CD4-positive, CD25-positive, alpha-beta regulatory T cell (primary cell): ENCODE data around the gene TIAM1. TPM values are rescaled to one million over a fixed set of nuclear protein-coding genes. Genes with fewer than 3 reads are reported as not detected.

ENCODE experiments used
- ATAC-seq, 2 donors: fragments of 150-1000 bp; cut with Tn5 transposase; one replicate each; pipeline ENCODE4 v1.10.0; 2021; ENCODE audit warnings: low read depth in 2 of 2, moderate number of reproducible peaks in 2 of 2, moderate library complexity in 1 of 2
- DNase-seq, 3 donors: peaks; one replicate each; pipeline versions ENCODE4 v3.0.0 to v3.0.0-alpha.2; 2012 to 2022; ENCODE audit warnings: mixed read lengths in 1 of 3
- H3K27ac ChIP-seq: one replicate; pipeline ENCODE4 v1.7.0; 2013; ENCODE audit warnings: mild to moderate bottlenecking, low read length; ENCODE audit not compliant: insufficient read depth, poor library complexity, severe bottlenecking
- H3K27me3 ChIP-seq: one replicate; pipeline ENCODE4 v1.7.0; 2013; ENCODE audit warnings: low read length; ENCODE audit not compliant: control insufficient read depth, insufficient read depth
- H3K36me3 ChIP-seq: one replicate; pipeline ENCODE4 v1.7.0; 2013; ENCODE audit warnings: mild to moderate bottlenecking, low read length, moderate library complexity; ENCODE audit not compliant: control insufficient read depth, insufficient read depth
- H3K4me1 ChIP-seq: 2 replicates; pipeline ENCODE4 v1.7.0; 2013; ENCODE audit warnings: mild to moderate bottlenecking, low read length; ENCODE audit not compliant: insufficient read depth, control insufficient read depth, poor library complexity, severe bottlenecking
- H3K4me3 ChIP-seq: one replicate; pipeline ENCODE4 v1.7.0; 2013; ENCODE audit warnings: low read depth, mild to moderate bottlenecking, low read length, moderate library complexity
- H3K9me3 ChIP-seq, 2 experiments: 1 replicate in 1 of 2; 2 replicates in 1 of 2; pipeline ENCODE4 v1.7.0; 2013; ENCODE audit warnings: low read length in 2 of 2, mild to moderate bottlenecking in 1 of 2, moderate library complexity in 1 of 2; ENCODE audit not compliant: control insufficient read depth in 2 of 2
- H3K27ac Mint-ChIP-seq, 3 donors: one replicate each; pipeline ENCODE4 v1.8.0; 2020 to 2022; ENCODE audit warnings: mild to moderate bottlenecking in 3 of 3, mixed read lengths in 3 of 3, moderate library complexity in 2 of 3
- H3K27me3 Mint-ChIP-seq: one replicate; pipeline ENCODE4 v1.8.0; 2022; ENCODE audit warnings: mild to moderate bottlenecking, mixed read lengths
- H3K36me3 Mint-ChIP-seq: one replicate; pipeline ENCODE4 v1.8.0; 2020; ENCODE audit warnings: mixed read lengths
- H3K4me1 Mint-ChIP-seq, 4 donors: one replicate each; pipeline ENCODE4 v1.8.0; 2020 to 2022; ENCODE audit warnings: mixed read lengths in 4 of 4, mild to moderate bottlenecking in 1 of 4
- H3K4me3 Mint-ChIP-seq, 4 donors: one replicate each; pipeline ENCODE4 v1.8.0; 2020 to 2022; ENCODE audit warnings: mild to moderate bottlenecking in 4 of 4, mixed read lengths in 4 of 4, moderate library complexity in 3 of 4
- H3K9me3 Mint-ChIP-seq, 7 donors: one replicate each; pipeline ENCODE4 v1.8.0; 2020 to 2022; ENCODE audit warnings: mixed read lengths in 7 of 7, mild to moderate bottlenecking in 3 of 7, moderate library complexity in 2 of 7
- polyA plus RNA-seq, 4 donors: library from polyadenylated mRNA; unstranded; fragments of 300-500 nt; fragmentation: Illumina TruSeq; gene quantifications; one replicate each; pipeline ENCODE4 v1.2.3, GENCODE V29; 2021
- total RNA-seq: library from RNA; stranded (reverse); gene quantifications from one replicate; pipeline ENCODE4 v1.2.3, GENCODE V29; 2022

Gene TIAM1
- total and polyA plus RNA-seq, 5 donors from 2014 or later = 31.1 to 142 (median 35.2) TPM

GRCh38 chr21:31331231-31331630 is 12.8 kb downstream of the TIAM1 start:
- peaks cover 7% of the 10 kb centered on the region for H3K4me1 ChIP-seq
- Mint-ChIP-seq H3K27ac (no peak overlapping the region), H3K9me3 (peaks cover 0 to 4% (median 0%) of the 10 kb centered on the region in 7 donors), H3K36me3 (peaks cover 8% of the 10 kb centered on the region), H3K4me3 (no peak overlapping the region), H3K4me1 (peaks cover 8 to 13% (median 11%) of the 10 kb centered on the region in 4 donors), H3K27me3 (peaks cover 14% of the 10 kb centered on the region)
- DNase-seq = no peak
- H3K27me3 ChIP-seq = no peaks in the 10 kb centered on the region
- no peak for ATAC-seq
- no peak overlapping the region for H3K27ac ChIP-seq
- no peaks in the 10 kb centered on the region for H3K9me3 ChIP-seq
- H3K4me3 ChIP-seq = no peak overlapping the region
- H3K36me3 ChIP-seq = no peaks in the 10 kb centered on the region

GRCh38 chr21:31330144-31330483 is 13.9 kb downstream of the TIAM1 start:
- no peak for ATAC-seq
- peaks cover 21% of the 10 kb centered on the region for H3K27me3 Mint-ChIP-seq
- no peak for DNase-seq
- H3K36me3 Mint-ChIP-seq = peaks cover 4% of the 10 kb centered on the region
- no peaks in the 10 kb centered on the region for H3K36me3 ChIP-seq
- peaks cover 11% of the 10 kb centered on the region for H3K4me1 ChIP-seq
- H3K9me3 ChIP-seq = no peaks in the 10 kb centered on the region
- H3K4me1 Mint-ChIP-seq = peaks cover 10 to 16% (median 16%) of the 10 kb centered on the region in 4 donors
- peaks cover 0 to 4% (median 0%) of the 10 kb centered on the region in 7 donors for H3K9me3 Mint-ChIP-seq
- no peak overlapping the region for H3K27ac Mint-ChIP-seq
- H3K4me3 Mint-ChIP-seq = no peak overlapping the region
- no peak overlapping the region for H3K27ac ChIP-seq
- no peak overlapping the region for H3K4me3 ChIP-seq
- no peaks in the 10 kb centered on the region for H3K27me3 ChIP-seq

DNA sequence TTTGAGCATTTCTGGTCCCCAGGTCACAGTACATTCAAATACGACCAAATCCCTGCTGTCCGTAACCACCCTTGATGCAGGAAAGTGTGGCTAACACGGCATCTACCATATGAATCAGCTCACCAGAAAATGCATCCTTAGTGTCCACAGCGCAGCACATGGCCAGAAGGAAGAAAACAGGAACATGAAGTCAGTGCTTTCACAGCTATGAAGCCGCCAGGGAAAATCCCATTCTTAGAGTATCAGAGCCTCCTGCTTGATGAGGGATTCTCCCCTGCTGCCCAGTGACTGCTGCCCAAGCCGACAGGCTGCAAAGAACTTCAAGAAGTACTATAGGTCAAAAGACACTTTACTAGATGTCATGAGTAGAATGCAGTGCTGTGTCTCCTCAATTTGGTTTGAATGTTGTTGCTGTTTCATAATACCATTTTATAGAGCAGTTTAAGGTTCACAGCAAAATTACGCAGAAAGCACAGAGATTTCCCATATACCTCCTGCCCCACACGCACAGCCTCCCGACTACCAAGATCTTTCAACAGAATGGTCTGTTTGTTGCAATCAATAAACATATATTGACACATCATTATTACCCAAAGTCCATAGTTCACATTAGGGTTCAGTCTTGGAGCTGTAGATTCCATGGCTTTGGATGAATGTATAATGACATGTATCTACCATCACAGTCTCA is 14.5 kb downstream of the TIAM1 start:
- Histone ChIP-seq H3K4me3 (no peak overlapping the region), H3K9me3 (no peaks in the 10 kb centered on the region), H3K27ac (no peak overlapping the region), H3K36me3 (no peaks in the 10 kb centered on the region), H3K4me1 (peaks cover 11% of the 10 kb centered on the region), H3K27me3 (no peaks in the 10 kb centered on the region)
- Mint-ChIP-seq H3K27ac (no peak overlapping the region), H3K36me3 (peaks cover 4% of the 10 kb centered on the region), H3K4me1 (peaks cover 10 to 16% (median 16%) of the 10 kb centered on the region in 4 donors), H3K27me3 (peaks cover 21% of the 10 kb centered on the region), H3K9me3 (peaks cover 0 to 4% (median 0%) of the 10 kb centered on the region in 7 donors), H3K4me3 (no peak overlapping the region)
- no peak for DNase-seq
- ATAC-seq = no peak

GRCh38 chr21:31326522-31327242 is 17.4 kb downstream of the TIAM1 start:
- H3K4me3 Mint-ChIP-seq = peak overlapping the region; percentile 20 to 88 (median 81)
- Histone ChIP-seq H3K4me3 (peak overlapping the region; percentile 65), H3K4me1 (peaks cover 11% of the 10 kb centered on the region), H3K9me3 (no peaks in the 10 kb centered on the region), H3K27ac (no peak overlapping the region), H3K27me3 (no peaks in the 10 kb centered on the region), H3K36me3 (no peaks in the 10 kb centered on the region)
- H3K36me3 Mint-ChIP-seq = peaks cover 4% of the 10 kb centered on the region
- H3K27ac Mint-ChIP-seq = peak overlapping the region in 2 of 3 donors; percentile 24 to 85
- H3K4me1 Mint-ChIP-seq = peaks cover 10 to 16% (median 14%) of the 10 kb centered on the region in 4 donors
- H3K27me3 Mint-ChIP-seq = peaks cover 21% of the 10 kb centered on the region
- H3K9me3 Mint-ChIP-seq = peaks cover 0 to 4% (median 0%) of the 10 kb centered on the region in 7 donors
- DNase-seq = peak in 2 of 3 donors; percentile 14 to 39
- peak; percentile 38 to 66 for ATAC-seq

GRCh38 chr21:31318971-31319370 is 25.1 kb downstream of the TIAM1 start:
- H3K27ac Mint-ChIP-seq = no peak overlapping the region
- H3K27me3 Mint-ChIP-seq = no peaks in the 10 kb centered on the region

DNA sequence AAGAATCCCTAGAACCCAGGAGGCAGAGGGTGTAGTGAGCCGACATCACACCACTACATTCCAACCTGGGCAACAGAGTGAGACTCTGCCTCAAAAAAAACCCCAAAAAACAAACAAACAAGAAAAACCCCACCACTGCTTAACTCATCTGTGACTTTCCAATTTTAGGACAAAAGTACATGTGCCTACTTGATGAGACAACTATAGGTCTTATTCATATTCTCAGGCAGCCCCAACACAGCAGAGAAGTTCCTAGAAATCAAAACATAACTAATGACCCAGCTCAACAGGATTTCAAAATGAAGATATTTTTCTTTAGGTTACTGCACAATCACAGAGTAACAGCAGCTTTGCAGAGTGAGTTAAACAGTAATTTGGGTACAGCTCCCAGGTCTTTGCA is 26.4 kb downstream of the TIAM1 start:
- ATAC-seq = no peak
- no peak overlapping the region for H3K27ac ChIP-seq
- Mint-ChIP-seq H3K27me3 (no peaks in the 10 kb centered on the region), H3K36me3 (no peaks in the 10 kb centered on the region), H3K27ac (no peak overlapping the region), H3K4me1 (peaks cover 0 to 1% (median 0%) of the 10 kb centered on the region in 4 donors), H3K4me3 (no peak overlapping the region), H3K9me3 (no peaks in the 10 kb centered on the region)
- H3K4me3 ChIP-seq = no peak overlapping the region
- no peak for DNase-seq
- H3K27me3 ChIP-seq = no peaks in the 10 kb centered on the region
- no peaks in the 10 kb centered on the region for H3K4me1 ChIP-seq
- H3K9me3 ChIP-seq = no peaks in the 10 kb centered on the region
- H3K36me3 ChIP-seq = no peaks in the 10 kb centered on the region

More at GRCh38 chr21:31318971-31319370, 25.1 kb downstream of the TIAM1 start:
- no peaks in the 10 kb centered on the region for H3K9me3 Mint-ChIP-seq
- peaks cover 0 to 1% (median 0%) of the 10 kb centered on the region in 4 donors for H3K4me1 Mint-ChIP-seq
- no peaks in the 10 kb centered on the region for H3K4me1 ChIP-seq
- no peak overlapping the region for H3K4me3 Mint-ChIP-seq
- H3K27me3 ChIP-seq = no peaks in the 10 kb centered on the region
- no peak for ATAC-seq
- H3K36me3 Mint-ChIP-seq = no peaks in the 10 kb centered on the region
- no peak overlapping the region for H3K4me3 ChIP-seq
- no peaks in the 10 kb centered on the region for H3K36me3 ChIP-seq
- DNase-seq = no peak
- no peaks in the 10 kb centered on the region for H3K9me3 ChIP-seq
- H3K27ac ChIP-seq = no peak overlapping the region

GRCh38 chr21:31316488-31317169 is 27.4 kb downstream of the TIAM1 start:
- Histone ChIP-seq H3K4me1 (no peaks in the 10 kb centered on the region), H3K9me3 (no peaks in the 10 kb centered on the region), H3K27ac (no peak overlapping the region), H3K27me3 (no peaks in the 10 kb centered on the region), H3K4me3 (no peak overlapping the region), H3K36me3 (no peaks in the 10 kb centered on the region)
- ATAC-seq (no peak), DNase-seq (no peak)
- Mint-ChIP-seq H3K9me3 (no peaks in the 10 kb centered on the region), H3K4me1 (peaks cover 0 to 1% (median 0%) of the 10 kb centered on the region in 4 donors), H3K36me3 (no peaks in the 10 kb centered on the region), H3K27ac (no peak overlapping the region), H3K27me3 (no peaks in the 10 kb centered on the region), H3K4me3 (no peak overlapping the region)
